ENCODE results near the gene TMEM72. TPM values are rescaled to one million over a fixed set of nuclear protein-coding genes. Genes with fewer than 3 reads are reported as not detected.

TMEM72 gene
- total and polyA plus RNA-seq, 2 of the 13 experiments (the other 11 are each of a cell fraction or from before 2014, with no cell fraction given), result 0.04 TPM; not detected in 1

DNA sequence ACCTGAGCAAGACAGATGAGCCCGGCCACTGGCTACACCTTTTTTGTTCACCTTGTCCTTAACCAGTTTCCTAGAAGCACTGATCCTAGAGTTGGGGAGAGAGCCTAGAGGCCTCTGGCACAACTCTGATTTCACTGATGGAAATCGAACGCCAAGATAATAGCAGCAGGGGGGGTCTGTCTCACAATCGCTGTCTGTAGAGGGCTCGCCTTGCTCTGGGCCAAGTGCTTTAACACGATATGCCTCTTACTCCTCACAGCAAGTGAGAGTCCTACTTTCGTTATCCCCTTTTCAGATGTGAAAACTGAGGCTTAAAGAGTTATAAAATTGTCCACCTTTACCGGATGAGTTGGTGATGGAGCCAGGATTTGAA, 48.9 kb downstream of the TMEM72 start (continued):
- TF ChIP-seq ZBTB46 (CRISPR knock-in tag; IDR thresholded peaks at IDR 0.05; ENCODE audit: borderline replicate concordance) (no peak), ZNF513 (CRISPR knock-in tag; conservative IDR thresholded peaks at IDR 0.05) (no peak), SRSF9 (IDR thresholded peaks at IDR 0.05; ENCODE audit: borderline replicate concordance, insufficient read depth, low read depth, low read length, poor library complexity, severe bottlenecking) (no peak), AFF4 (CRISPR knock-in tag; IDR thresholded peaks at IDR 0.05) (no peak), POGZ (CRISPR knock-in tag; IDR thresholded peaks at IDR 0.05) (no peak), NR3C1 (CRISPR knock-in tag; IDR thresholded peaks at IDR 0.05) (no peak), IKZF5 (CRISPR knock-in tag; IDR thresholded peaks at IDR 0.05) (no peak), CBX2 (IDR thresholded peaks at IDR 0.05; ENCODE audit: low read depth, low read length) (no peak), CBX2 (CRISPR knock-in tag; IDR thresholded peaks at IDR 0.05; ENCODE audit: low read depth) (no peak)
